ENCODE data around the gene TNP1. TPM values are rescaled to one million over a fixed set of nuclear protein-coding genes. Genes with fewer than 3 reads are reported as not detected.

TNP1 gene
- total RNA-seq, 2 experiments from 2014 or later, result not detected

GRCh38 chr2:216872040-216872439 is 12.2 kb upstream of the TNP1 start:
- no peak for DNase-seq
- H3K9me3 Mint-ChIP-seq (ENCODE audit: low read depth), result no peaks in the 10 kb centered on the region
- no peak overlapping the region for H3K4me3 Mint-ChIP-seq
- H3K27me3 Mint-ChIP-seq, result no peaks in the 10 kb centered on the region
- H3K27ac Mint-ChIP-seq, result no peak overlapping the region
- no peaks in the 10 kb centered on the region for H3K4me1 Mint-ChIP-seq
- CTCF ChIA-PET, result no interaction called here
- POLR2A ChIA-PET, result no interaction called here
- no peak for ATAC-seq
- H3K36me3 Mint-ChIP-seq (ENCODE audit: low read depth), result no peaks in the 10 kb centered on the region
- intact Hi-C loops (cut with DNase I, micrococcal nuclease), result loop anchor here in 1 of 2 experiments (10.0 kb wide), 1 partner anchor 177 kb away; the partner anchor contains the start of gene IGFBP5

GRCh38 chr2:216871333-216871934 is 11.6 kb upstream of the TNP1 start:
- no peak overlapping the region for H3K4me3 Mint-ChIP-seq
- no peaks in the 10 kb centered on the region for H3K9me3 Mint-ChIP-seq (ENCODE audit: low read depth)
- H3K4me1 Mint-ChIP-seq, result peaks cover 3% of the 10 kb centered on the region
- ATAC-seq (no peak), DNase-seq (no peak)
- H3K36me3 Mint-ChIP-seq (ENCODE audit: low read depth), result no peaks in the 10 kb centered on the region
- H3K27ac Mint-ChIP-seq, result no peak overlapping the region
- ChIA-PET POLR2A (no interaction called here), CTCF (no interaction called here)
- no peaks in the 10 kb centered on the region for H3K27me3 Mint-ChIP-seq
- intact Hi-C loops (cut with DNase I, micrococcal nuclease), result loop anchor here in 1 of 2 experiments (10.0 kb wide), 1 partner anchor 177 kb away; the partner anchor contains the start of gene IGFBP5

- ATAC-seq (no peak), DNase-seq (no peak)
- Mint-ChIP-seq H3K27me3 (no peaks in the 10 kb centered on the region), H3K27ac (no peak overlapping the region), H3K4me3 (no peak overlapping the region), H3K36me3 (ENCODE audit: low read depth) (no peaks in the 10 kb centered on the region), H3K4me1 (peaks cover 8% of the 10 kb centered on the region), H3K9me3 (ENCODE audit: low read depth) (no peaks in the 10 kb centered on the region)
- CTCF ChIA-PET, result no interaction called here
- intact Hi-C loops (cut with DNase I, micrococcal nuclease), result loop anchor here in 1 of 2 experiments (10.0 kb wide), 1 partner anchor 176 kb away; the partner anchor contains the start of gene IGFBP5
- POLR2A ChIA-PET, result no interaction called here
These were observed 10.9 kb upstream of the TNP1 start for GRCh38 chr2:216870508-216871332.

- no peaks in the 10 kb centered on the region for H3K9me3 Mint-ChIP-seq (ENCODE audit: low read depth)
- no peaks in the 10 kb centered on the region for H3K36me3 Mint-ChIP-seq (ENCODE audit: low read depth)
- no peak overlapping the region for H3K4me3 Mint-ChIP-seq
- no peaks in the 10 kb centered on the region for H3K27me3 Mint-ChIP-seq
- peaks cover 8% of the 10 kb centered on the region for H3K4me1 Mint-ChIP-seq
- ChIA-PET CTCF (interaction anchor here (0.5 to 1.2 kb wide), 2 partner anchors 8 to 277 kb away, joined by 3 to 4 read pairs; no protein-coding TSS in a partner anchor), POLR2A (no interaction called here)
- ATAC-seq (no peak), DNase-seq (no peak)
- no peak overlapping the region for H3K27ac Mint-ChIP-seq
- intact Hi-C loops (cut with DNase I, micrococcal nuclease), result no loop called here
These were observed 6.7 kb upstream of the TNP1 start for GRCh38 chr2:216866515-216867095.

GRCh38 chr2:216865658-216866057 is 5.8 kb upstream of the TNP1 start:
- CTCF ChIA-PET, result no interaction called here
- peaks cover 8% of the 10 kb centered on the region for H3K4me1 Mint-ChIP-seq
- no peak overlapping the region for H3K4me3 Mint-ChIP-seq

GRCh38 chr2:216863946-216864345 is 4.1 kb upstream of the TNP1 start:
- DNase-seq, result no peak
- peaks cover 4% of the 10 kb centered on the region for H3K27me3 Mint-ChIP-seq
- intact Hi-C loops (cut with DNase I, micrococcal nuclease), result no loop called here
- no peak overlapping the region for H3K27ac Mint-ChIP-seq
- H3K4me1 Mint-ChIP-seq, result peaks cover 8% of the 10 kb centered on the region
- H3K4me3 Mint-ChIP-seq, result no peak overlapping the region
- no peaks in the 10 kb centered on the region for H3K9me3 Mint-ChIP-seq (ENCODE audit: low read depth)
- ChIA-PET POLR2A (no interaction called here), CTCF (no interaction called here)
- H3K36me3 Mint-ChIP-seq (ENCODE audit: low read depth), result no peaks in the 10 kb centered on the region
- ATAC-seq, result no peak

More at GRCh38 chr2:216865658-216866057, 5.8 kb upstream of the TNP1 start:
- peaks cover 4% of the 10 kb centered on the region for H3K27me3 Mint-ChIP-seq
- H3K36me3 Mint-ChIP-seq (ENCODE audit: low read depth), result no peaks in the 10 kb centered on the region
- no peak for ATAC-seq
- POLR2A ChIA-PET, result no interaction called here
- H3K9me3 Mint-ChIP-seq (ENCODE audit: low read depth), result no peaks in the 10 kb centered on the region
- no peak for DNase-seq
- intact Hi-C loops (cut with DNase I, micrococcal nuclease), result no loop called here
- H3K27ac Mint-ChIP-seq, result no peak overlapping the region

- intact Hi-C loops (cut with DNase I, micrococcal nuclease), result no loop called here
- H3K9me3 Mint-ChIP-seq (ENCODE audit: low read depth), result no peaks in the 10 kb centered on the region
- no peak overlapping the region for H3K27ac Mint-ChIP-seq
- ATAC-seq (no peak), DNase-seq (no peak)
- CTCF ChIA-PET, result interaction anchor here (0.7 kb wide), 1 partner anchor 228 kb away, joined by 3 read pairs; no protein-coding TSS in a partner anchor
- POLR2A ChIA-PET, result no interaction called here
- H3K36me3 Mint-ChIP-seq (ENCODE audit: low read depth), result no peaks in the 10 kb centered on the region
- peaks cover 4% of the 10 kb centered on the region for H3K27me3 Mint-ChIP-seq
- H3K4me3 Mint-ChIP-seq, result no peak overlapping the region
- peaks cover 18% of the 10 kb centered on the region for H3K4me1 Mint-ChIP-seq
These were observed 2.9 kb upstream of the TNP1 start for GRCh38 chr2:216862628-216863398.

- Mint-ChIP-seq H3K27ac (no peak overlapping the region), H3K27me3 (peaks cover 4% of the 10 kb centered on the region)
- intact Hi-C loops (cut with DNase I, micrococcal nuclease), result no loop called here
These were observed 718 bp upstream of the TNP1 start for GRCh38 chr2:216860426-216861137.

GRCh38 chr2:216858312-216858711 is 1.6 kb downstream of the TNP1 start:
- Mint-ChIP-seq H3K27me3 (peaks cover 4% of the 10 kb centered on the region), H3K9me3 (ENCODE audit: low read depth) (no peaks in the 10 kb centered on the region), H3K4me3 (no peak overlapping the region), H3K36me3 (ENCODE audit: low read depth) (no peaks in the 10 kb centered on the region), H3K4me1 (peaks cover 22% of the 10 kb centered on the region), H3K27ac (no peak overlapping the region)
- intact Hi-C loops (cut with DNase I, micrococcal nuclease), result loop anchor here in 1 of 2 experiments (5.0 kb wide), 1 partner anchor 364 kb away; no protein-coding TSS in a partner anchor
- ChIA-PET POLR2A (no interaction called here), CTCF (interaction anchor here (1.2 to 1.5 kb wide), 2 partner anchors 9 to 29 kb away, joined by 3 to 4 read pairs; no protein-coding TSS in a partner anchor)
- ATAC-seq, result peak; percentile 67
- peak; percentile 40 for DNase-seq

More at GRCh38 chr2:216860426-216861137, 718 bp upstream of the TNP1 start:
- Mint-ChIP-seq H3K4me1 (peaks cover 22% of the 10 kb centered on the region), H3K9me3 (ENCODE audit: low read depth) (no peaks in the 10 kb centered on the region), H3K36me3 (ENCODE audit: low read depth) (no peaks in the 10 kb centered on the region), H3K4me3 (no peak overlapping the region)
- ATAC-seq (no peak), DNase-seq (no peak)
- ChIA-PET CTCF (interaction anchor here (0.7 kb wide), 1 partner anchor 407 kb away, joined by 3 read pairs; no protein-coding TSS in a partner anchor), POLR2A (no interaction called here)

GRCh38 chr2:216857131-216857550 is 2.7 kb downstream of the TNP1 start:
- no peak overlapping the region for H3K4me3 Mint-ChIP-seq
- H3K36me3 Mint-ChIP-seq (ENCODE audit: low read depth), result no peaks in the 10 kb centered on the region
- ChIA-PET CTCF (no interaction called here), POLR2A (no interaction called here)
- H3K9me3 Mint-ChIP-seq (ENCODE audit: low read depth), result no peaks in the 10 kb centered on the region
- DNase-seq, result peak; percentile 46
- intact Hi-C loops (cut with DNase I, micrococcal nuclease), result loop anchor here in 1 of 2 experiments (5.0 kb wide), 1 partner anchor 365 kb away; no protein-coding TSS in a partner anchor
- ATAC-seq, result peak; percentile 89
- peaks cover 22% of the 10 kb centered on the region for H3K4me1 Mint-ChIP-seq
- H3K27ac Mint-ChIP-seq, result no peak overlapping the region
- H3K27me3 Mint-ChIP-seq, result peaks cover 4% of the 10 kb centered on the region
